Hepatocyte (in vitro differentiated cells): ENCODE data around the gene ANOS1. TPM values are rescaled to one million over a fixed set of nuclear protein-coding genes. Genes with fewer than 3 reads are reported as not detected.
"Not testable (repeated sequence)": the region's sequence is repeated elsewhere in the genome, so short reads cannot be mapped to it uniquely, and the experiment has no call there.

ENCODE experiments used
- DNase-seq: peaks from one replicate; pipeline ENCODE4 v3.0.0-alpha.2; 2016; ENCODE audit warnings: low spot score
- H2AFZ ChIP-seq: fragments of 200-600 bp; sonication (generic); 2 replicates; pipeline ENCODE4 v1.6.0; 2016; ENCODE audit warnings: antibody characterized with exemption, mild to moderate bottlenecking
- H3K27ac ChIP-seq: fragments of 200-600 bp; sonication (generic); 2 replicates; pipeline ENCODE4 v1.5.1; 2016; ENCODE audit warnings: mild to moderate bottlenecking
- H3K27me3 ChIP-seq: fragments of 200-600 bp; sonication (generic); 2 replicates; pipeline ENCODE4 v1.6.1; 2016
- H3K36me3 ChIP-seq: fragments of 200-600 bp; sonication (generic); replicated peaks from 2 replicates; pipeline ENCODE4 v1.5.1; 2016; ENCODE audit warnings: low read depth; ENCODE audit not compliant: insufficient read depth
- H3K4me1 ChIP-seq: fragments of 200-600 bp; sonication (generic); 2 replicates; pipeline ENCODE4 v1.5.1; 2016; ENCODE audit warnings: mild to moderate bottlenecking, moderate library complexity; ENCODE audit not compliant: insufficient read depth
- H3K4me2 ChIP-seq: fragments of 200-600 bp; sonication (generic); 2 replicates; pipeline ENCODE4 v1.6.0; 2016
- H3K4me3 ChIP-seq: fragments of 200-600 bp; sonication (generic); 2 replicates; pipeline ENCODE4 v1.5.1; 2016; ENCODE audit warnings: mild to moderate bottlenecking
- H3K79me2 ChIP-seq: fragments of 200-600 bp; sonication (generic); 2 replicates; pipeline ENCODE4 v1.6.0; 2017; ENCODE audit warnings: mild to moderate bottlenecking
- H3K9me2 ChIP-seq: fragments of 200-600 bp; sonication (generic); replicated peaks from 2 replicates; pipeline ENCODE4 v1.6.0; 2017; ENCODE audit warnings: mild to moderate bottlenecking; ENCODE audit not compliant: insufficient read depth
- H3K9me3 ChIP-seq: fragments of 200-600 bp; sonication (generic); 2 replicates; pipeline ENCODE4 v1.5.1; 2016; ENCODE audit warnings: low read depth, mild to moderate bottlenecking
- H4K20me1 ChIP-seq: fragments of 200-600 bp; sonication (generic); 2 replicates; pipeline ENCODE4 v1.6.0; 2016; ENCODE audit warnings: mild to moderate bottlenecking; ENCODE audit not compliant: insufficient read depth, poor library complexity, severe bottlenecking
- CTCF ChIP-seq: fragments of 200-600 bp; sonication (generic); IDR thresholded peaks from 2 replicates; pipeline ENCODE4 v1.5.1; 2016; ENCODE audit warnings: antibody characterized with exemption, mild to moderate bottlenecking; ENCODE audit not compliant: poor library complexity
- EZH2 ChIP-seq: fragments of 200-600 bp; sonication (generic); IDR thresholded peaks from 2 replicates; pipeline ENCODE4 v1.6.1; 2016; ENCODE audit warnings: antibody characterized with exemption, mild to moderate bottlenecking, borderline replicate concordance
- EZH2phosphoT487 ChIP-seq: fragments of 200-600 bp; sonication (generic); IDR thresholded peaks from one replicate; pipeline ENCODE4 v1.6.1; 2018; ENCODE audit warnings: antibody characterized with exemption, mild to moderate bottlenecking, low read depth, moderate library complexity; ENCODE audit not compliant: unreplicated experiment, severe bottlenecking
- WGBS: methylation state at CpG from one replicate; pipeline ENCODE4 v1.1.6; 2016; ENCODE audit warnings: low lambda C conversion rate; ENCODE audit errors: missing lambda C conversion rate; 5-methylcytosine and 5-hydroxymethylcytosine counted together
- polyA plus RNA-seq: library from polyadenylated mRNA; unstranded; fragments of >200 nt; fragmentation: Nextera tagmentation; extraction: Ambion mirVana; gene quantifications from 2 replicates; pipeline ENCODE4 v1.2.1, GENCODE V29; 2016
- total RNA-seq: library from RNA; depleted of rRNA; stranded (reverse); fragments of >200 nt; gene quantifications from 2 replicates; pipeline ENCODE4 v1.2.3, GENCODE V29; 2014

The ANOS1 gene, protein sequence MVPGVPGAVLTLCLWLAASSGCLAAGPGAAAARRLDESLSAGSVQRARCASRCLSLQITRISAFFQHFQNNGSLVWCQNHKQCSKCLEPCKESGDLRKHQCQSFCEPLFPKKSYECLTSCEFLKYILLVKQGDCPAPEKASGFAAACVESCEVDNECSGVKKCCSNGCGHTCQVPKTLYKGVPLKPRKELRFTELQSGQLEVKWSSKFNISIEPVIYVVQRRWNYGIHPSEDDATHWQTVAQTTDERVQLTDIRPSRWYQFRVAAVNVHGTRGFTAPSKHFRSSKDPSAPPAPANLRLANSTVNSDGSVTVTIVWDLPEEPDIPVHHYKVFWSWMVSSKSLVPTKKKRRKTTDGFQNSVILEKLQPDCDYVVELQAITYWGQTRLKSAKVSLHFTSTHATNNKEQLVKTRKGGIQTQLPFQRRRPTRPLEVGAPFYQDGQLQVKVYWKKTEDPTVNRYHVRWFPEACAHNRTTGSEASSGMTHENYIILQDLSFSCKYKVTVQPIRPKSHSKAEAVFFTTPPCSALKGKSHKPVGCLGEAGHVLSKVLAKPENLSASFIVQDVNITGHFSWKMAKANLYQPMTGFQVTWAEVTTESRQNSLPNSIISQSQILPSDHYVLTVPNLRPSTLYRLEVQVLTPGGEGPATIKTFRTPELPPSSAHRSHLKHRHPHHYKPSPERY
- total RNA-seq (5.7 and 6.4 TPM in 2 replicates), polyA plus RNA-seq (3.1 and 4.7 TPM in 2 replicates)

DNA sequence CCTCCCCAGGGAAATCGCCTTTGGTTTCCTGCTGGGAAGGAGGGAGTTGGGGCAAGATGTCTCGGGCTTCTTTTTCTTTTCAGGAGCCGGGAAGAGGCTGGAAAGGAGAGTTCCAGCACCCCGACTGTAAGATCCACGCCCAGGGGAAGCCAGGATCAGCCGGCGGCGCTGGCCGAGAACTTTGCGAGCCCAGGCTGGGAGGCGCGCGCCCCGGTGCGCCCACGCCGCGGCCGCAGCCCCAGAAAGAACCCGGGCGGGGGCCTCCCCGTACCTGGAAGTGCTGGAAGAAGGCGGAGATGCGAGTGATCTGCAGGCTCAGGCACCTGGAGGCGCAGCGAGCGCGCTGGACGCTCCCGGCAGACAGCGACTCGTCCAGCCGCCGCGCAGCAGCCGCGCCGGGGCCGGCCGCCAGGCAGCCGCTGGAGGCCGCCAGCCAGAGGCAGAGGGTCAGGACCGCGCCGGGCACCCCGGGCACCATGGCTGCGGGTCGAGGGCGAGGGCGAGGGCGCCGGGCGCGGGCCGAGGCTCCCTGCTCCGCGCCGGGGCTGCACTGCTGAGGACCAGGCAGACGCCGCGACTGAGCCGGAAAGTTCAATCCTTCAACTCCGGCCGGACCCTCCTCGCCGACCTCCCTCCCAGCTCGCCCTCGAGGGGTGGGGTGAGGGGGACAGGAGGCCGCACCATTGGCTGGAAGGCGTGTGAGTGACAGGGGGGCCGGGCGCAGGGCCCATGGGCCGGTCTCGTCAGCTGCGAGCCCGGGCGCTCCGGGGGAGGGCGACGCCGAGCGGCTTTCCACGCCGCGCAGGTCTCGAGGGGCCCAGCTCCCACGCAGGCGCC is at the start of gene ANOS1:
Gene ANOS1 (minus strand): TSS at position 579 of the 837 bp plus-strand sequence. CDS start 101 bp downstream, at position 478.
- H3K79me2 ChIP-seq: no peaks in the 10 kb centered on the region
- H3K4me1 ChIP-seq: no peaks in the 10 kb centered on the region
- no peaks in the 10 kb centered on the region for H4K20me1 ChIP-seq
- peaks cover 4% of the 10 kb centered on the region for H3K27me3 ChIP-seq
- H3K27ac ChIP-seq: no peak within 1 kb of the TSS
- 48% methylated on average over 36 of the region's 88 CpGs for WGBS
- H3K4me3 ChIP-seq: peak within 1 kb of the TSS; percentile 26
- DNase-seq: peak; percentile 62
- no peaks in the 10 kb centered on the region for H3K9me2 ChIP-seq
- no peak for TF ChIP-seq EZH2phosphoT487
- peak within 1 kb of the TSS; percentile 20 for H2AFZ ChIP-seq
- no peaks in the 10 kb centered on the region for H3K36me3 ChIP-seq
- H3K4me2 ChIP-seq: peak within 1 kb of the TSS; percentile 86
- H3K9me3 ChIP-seq: no peaks in the 10 kb centered on the region

DNA sequence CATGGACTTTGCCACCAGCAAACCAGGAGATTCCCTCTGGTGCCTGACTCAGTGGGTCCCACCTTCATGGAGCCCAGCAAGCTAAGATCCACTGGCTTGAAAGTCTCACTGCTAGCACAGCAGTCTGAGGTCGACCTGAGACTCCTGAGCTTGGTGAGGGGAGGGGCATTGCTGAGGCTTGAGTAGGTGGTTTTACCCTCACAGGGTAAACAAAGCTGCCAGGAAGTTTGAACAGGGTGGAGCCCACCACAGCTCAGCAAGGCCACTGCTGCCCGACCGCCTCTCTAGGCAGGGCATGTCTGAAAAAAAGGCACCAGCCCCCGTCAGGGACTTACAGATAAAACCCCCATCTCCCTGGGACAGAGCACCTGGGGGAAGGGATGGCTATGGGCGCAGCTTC is 41.2 kb upstream of the ANOS1 start:
- Histone ChIP-seq H3K4me3 (no peak overlapping the region), H3K79me2 (no peaks in the 10 kb centered on the region), H3K9me2 (no peaks in the 10 kb centered on the region), H3K27me3 (no peaks in the 10 kb centered on the region), H3K36me3 (no peaks in the 10 kb centered on the region), H3K27ac (no peak overlapping the region), H2AFZ (no peak overlapping the region), H3K9me3 (no peaks in the 10 kb centered on the region), H3K4me1 (no peaks in the 10 kb centered on the region), H4K20me1 (no peaks in the 10 kb centered on the region), H3K4me2 (no peak overlapping the region)
- no peak for DNase-seq
- 55% methylated on average over 5 of the region's 5 CpGs for WGBS
- no peak for TF ChIP-seq EZH2phosphoT487
- TF ChIP-seq EZH2: no peak
- no peak for TF ChIP-seq CTCF

- H3K9me3 ChIP-seq: no peaks in the 10 kb centered on the region
- TF ChIP-seq EZH2: no peak
- TF ChIP-seq CTCF: no peak
- H2AFZ ChIP-seq: no peak overlapping the region
- H3K4me3 ChIP-seq: no peak overlapping the region
- H3K4me1 ChIP-seq: no peaks in the 10 kb centered on the region
- no peak overlapping the region for H3K27ac ChIP-seq
- H4K20me1 ChIP-seq: no peaks in the 10 kb centered on the region
- WGBS: 74% methylated on average over 2 of the region's 2 CpGs
- DNase-seq: no peak
- no peaks in the 10 kb centered on the region for H3K27me3 ChIP-seq
- H3K36me3 ChIP-seq: no peaks in the 10 kb centered on the region
- H3K4me2 ChIP-seq: no peak overlapping the region
- H3K79me2 ChIP-seq: no peaks in the 10 kb centered on the region
- H3K9me2 ChIP-seq: no peaks in the 10 kb centered on the region
Observed at GRCh38 chrX:8760021-8760420, 28.1 kb upstream of the ANOS1 start.

- H3K9me3 ChIP-seq, H3K79me2 ChIP-seq, H3K4me1 ChIP-seq, H3K27me3 ChIP-seq, H3K4me3 ChIP-seq, DNase-seq, H3K9me2 ChIP-seq, H3K27ac ChIP-seq, H3K36me3 ChIP-seq, H4K20me1 ChIP-seq, H3K4me2 ChIP-seq, H2AFZ ChIP-seq: not testable (repeated sequence)
- WGBS: 60% methylated on average over 5 of the region's 5 CpGs
Observed at GRCh38 chrX:8758706-8759105, 26.8 kb upstream of the ANOS1 start.

DNA sequence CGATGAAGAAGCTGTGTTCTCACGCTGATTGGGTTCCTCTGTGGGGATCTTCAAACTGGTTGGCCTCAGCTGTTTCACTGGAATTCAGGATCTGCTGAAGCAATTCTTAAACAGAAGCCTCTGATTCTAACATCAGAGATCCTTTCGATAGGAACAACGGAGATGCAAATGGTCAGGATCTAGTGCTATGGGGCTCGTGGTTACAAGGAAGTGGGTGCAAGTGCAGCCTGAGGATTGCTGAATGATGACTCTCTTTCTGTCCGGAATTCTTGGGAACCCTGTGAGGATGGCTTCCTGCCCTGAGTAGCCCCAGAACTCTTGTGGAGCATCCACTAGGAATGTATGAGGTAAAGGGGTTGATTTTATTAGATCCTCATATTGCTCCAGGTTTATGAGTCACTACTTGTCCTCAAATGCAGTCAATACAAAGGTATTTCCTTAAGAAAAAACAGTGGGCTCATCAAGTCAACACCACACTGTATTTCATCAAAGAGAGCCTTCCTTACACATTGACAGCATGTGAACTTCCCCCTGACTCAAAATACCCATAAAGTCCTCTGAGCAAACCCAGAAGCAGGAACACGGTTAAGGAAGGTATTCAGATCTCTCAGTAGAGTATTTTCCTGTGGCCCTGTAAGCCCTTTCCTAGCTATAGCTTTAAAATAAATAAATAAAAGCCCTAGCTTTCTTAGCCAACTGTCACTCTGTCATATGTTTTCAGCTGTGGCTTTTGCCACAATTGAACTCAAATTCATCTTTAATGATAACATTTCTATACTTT is 25.9 kb upstream of the ANOS1 start:
- not testable (repeated sequence) for H3K36me3 ChIP-seq, H2AFZ ChIP-seq, H3K9me2 ChIP-seq, H3K4me3 ChIP-seq, H3K4me2 ChIP-seq, DNase-seq, H3K27me3 ChIP-seq, H3K4me1 ChIP-seq, H3K27ac ChIP-seq, H3K9me3 ChIP-seq, H3K79me2 ChIP-seq, H4K20me1 ChIP-seq
- 84% methylated on average over 7 of the region's 7 CpGs for WGBS
